Trophoblast cell (in vitro differentiated cells and primary cell): ENCODE measurements around the gene GHR.

Experiments used
- DNase-seq, 2 donors: peaks; one replicate each; pipeline ENCODE4 v3.0.0-alpha.2; 2016
- H2AFZ ChIP-seq: 2 replicates; pipeline ENCODE4 v1.6.1; 2013; ENCODE audit warnings: low read length, moderate library complexity, mild to moderate bottlenecking; ENCODE audit not compliant: insufficient read depth, poor library complexity
- H2AK5ac ChIP-seq: 2 replicates; pipeline ENCODE4 v1.6.1; 2013; ENCODE audit warnings: mild to moderate bottlenecking, low read length
- H2BK120ac ChIP-seq: 2 replicates; pipeline ENCODE4 v1.6.1; 2013; ENCODE audit warnings: low read length, mild to moderate bottlenecking, moderate library complexity; ENCODE audit not compliant: insufficient read depth, poor library complexity
- H2BK12ac ChIP-seq: 2 replicates; pipeline ENCODE4 v1.6.1; 2013; ENCODE audit warnings: mild to moderate bottlenecking, low read length, moderate library complexity
- H2BK5ac ChIP-seq: 2 replicates; pipeline ENCODE4 v1.6.1; 2013; ENCODE audit warnings: low read length, low read depth, moderate library complexity, mild to moderate bottlenecking; ENCODE audit not compliant: poor library complexity
- H3K14ac ChIP-seq: 2 replicates; pipeline ENCODE4 v1.6.1; 2013; ENCODE audit warnings: mild to moderate bottlenecking, low read length
- H3K18ac ChIP-seq: 2 replicates; pipeline ENCODE4 v1.6.1; 2013; ENCODE audit warnings: mild to moderate bottlenecking, low read length
- H3K23ac ChIP-seq: 2 replicates; pipeline ENCODE4 v1.6.1; 2013; ENCODE audit warnings: low read length
- H3K27ac ChIP-seq: 2 replicates; pipeline ENCODE4 v1.5.1; 2013; ENCODE audit warnings: low read depth, mild to moderate bottlenecking, inconsistent platforms, low read length, moderate library complexity
- H3K27me3 ChIP-seq: 2 replicates; pipeline ENCODE4 v1.6.1; 2013; ENCODE audit warnings: inconsistent platforms, mild to moderate bottlenecking, low read length, moderate library complexity; ENCODE audit not compliant: insufficient read depth
- H3K36me3 ChIP-seq, 2 experiments: 1 replicate in 1 of 2; 2 replicates in 1 of 2; pipeline ENCODE4 v1.6.1; 2013; ENCODE audit warnings: low read length in 2 of 2, mild to moderate bottlenecking in 2 of 2, moderate library complexity in 1 of 2; ENCODE audit not compliant: insufficient read depth in 2 of 2, control insufficient read depth in 1 of 2
- H3K4ac ChIP-seq: 2 replicates; pipeline ENCODE4 v1.6.1; 2013; ENCODE audit warnings: low read depth, mild to moderate bottlenecking, low read length, moderate library complexity
- H3K4me1 ChIP-seq, 2 experiments: 1 replicate in 1 of 2; 2 replicates in 1 of 2; pipeline ENCODE4 v1.6.1; 2013; ENCODE audit warnings: low read length in 2 of 2, mild to moderate bottlenecking in 2 of 2, moderate library complexity in 1 of 2; ENCODE audit not compliant: insufficient read depth in 2 of 2, control insufficient read depth in 1 of 2
- H3K4me2 ChIP-seq: 2 replicates; pipeline ENCODE4 v1.6.1; 2013; ENCODE audit warnings: inconsistent platforms, mild to moderate bottlenecking, low read length, moderate library complexity
- H3K4me3 ChIP-seq: 2 replicates; pipeline ENCODE4 v1.5.1; 2013; ENCODE audit warnings: mild to moderate bottlenecking, low read depth, low read length, inconsistent platforms
- H3K79me1 ChIP-seq: one replicate; pipeline ENCODE4 v1.6.1; 2013; ENCODE audit warnings: low read length
- H3K79me2 ChIP-seq: 2 replicates; pipeline ENCODE4 v1.6.1; 2013; ENCODE audit warnings: low read length, mild to moderate bottlenecking; ENCODE audit not compliant: control insufficient read depth, insufficient read depth, poor library complexity
- H3K9ac ChIP-seq: 2 replicates; pipeline ENCODE4 v1.6.1; 2013; ENCODE audit warnings: mild to moderate bottlenecking, low read length
- H3K9me3 ChIP-seq: 2 replicates; pipeline ENCODE4 v1.6.1; 2013; ENCODE audit warnings: low read depth, mild to moderate bottlenecking, control low read depth, inconsistent platforms, low read length; ENCODE audit not compliant: insufficient read depth
- H4K12ac ChIP-seq: 2 replicates; pipeline ENCODE4 v1.6.1; 2013; ENCODE audit warnings: low read depth, mild to moderate bottlenecking, low read length, moderate library complexity
- H4K8ac ChIP-seq: 2 replicates; pipeline ENCODE4 v1.6.1; 2013; ENCODE audit warnings: low read depth, mild to moderate bottlenecking, low read length, moderate library complexity
- H4K91ac ChIP-seq: one replicate; pipeline ENCODE4 v1.6.1; 2013; ENCODE audit warnings: low read depth, mild to moderate bottlenecking, low read length, moderate library complexity
- WGBS: extraction: QIAGEN DNeasy Blood & Tissue Kit; methylation state at CpG from one replicate; pipeline ENCODE4 v1.1.7; 2013; ENCODE audit warnings: missing lambda C conversion rate; ENCODE audit not compliant: insufficient read length, insufficient coverage; ENCODE audit errors: extremely low coverage; 5-methylcytosine and 5-hydroxymethylcytosine counted together

The GHR gene

DNA sequence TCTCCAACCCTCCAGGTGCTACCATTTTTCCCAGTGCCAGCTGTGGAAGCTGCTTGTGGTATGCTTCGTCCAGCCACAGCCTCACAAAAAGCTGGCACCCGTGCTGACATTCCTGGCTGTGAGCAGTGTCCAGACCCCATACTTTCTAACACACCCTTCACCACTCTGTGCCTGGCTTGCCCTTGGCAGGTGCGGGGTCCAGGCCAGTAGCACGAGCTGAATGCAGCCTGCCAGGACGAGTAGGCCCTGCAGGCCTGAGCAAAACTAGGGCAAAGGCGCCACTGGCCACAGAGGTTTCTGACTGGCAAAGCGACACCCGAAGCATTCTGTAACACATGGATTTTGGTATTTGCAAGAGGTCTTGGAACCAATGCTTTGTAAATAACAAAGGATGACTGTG, 26.0 kb upstream of the GHR start:
- Histone ChIP-seq H3K79me1 (no peaks in the 10 kb centered on the region), H3K18ac (no peak overlapping the region), H3K14ac (no peak overlapping the region), H3K4me3 (peak overlapping the region; percentile 57), H3K27ac (no peak overlapping the region), H3K27me3 (no peaks in the 10 kb centered on the region), H3K23ac (no peak overlapping the region), H3K36me3 (no peaks in the 10 kb centered on the region), H3K4me1 (no peaks in the 10 kb centered on the region), H2BK5ac (no peak overlapping the region), H2BK120ac (no peak overlapping the region), H4K12ac (no peak overlapping the region), H3K9me3 (peaks cover 11% of the 10 kb centered on the region), H4K91ac (no peak overlapping the region), H2AFZ (no peak overlapping the region), H3K79me2 (no peaks in the 10 kb centered on the region), H2AK5ac (no peak overlapping the region), H3K9ac (peak overlapping the region; percentile 52), H2BK12ac (no peak overlapping the region), H3K4me2 (no peak overlapping the region), H3K4ac (no peak overlapping the region), H4K8ac (no peak overlapping the region)
- DNase-seq: no peak
- no CpG with 5 or more reads among the region's 8 CpGs for WGBS

DNA sequence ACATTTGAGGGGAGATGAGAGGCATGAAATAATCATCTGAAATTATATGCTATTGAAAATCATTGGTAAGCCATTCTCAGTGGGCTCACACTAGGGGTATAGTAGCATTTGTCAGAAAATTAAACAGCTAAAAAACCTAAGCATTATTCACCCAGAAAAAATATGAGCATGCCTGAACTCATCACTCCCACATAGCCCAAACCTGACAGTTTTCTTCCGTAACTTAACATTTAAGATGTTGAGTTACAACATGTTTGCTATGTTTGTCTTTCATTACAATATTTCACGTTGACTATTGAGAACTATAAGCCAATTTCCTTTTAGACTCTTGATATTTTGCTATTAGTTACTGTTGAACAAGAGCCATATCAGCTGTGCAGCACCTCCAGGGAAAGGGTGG, 23.5 kb upstream of the GHR start:
- H3K23ac ChIP-seq: no peak overlapping the region
- H2AK5ac ChIP-seq: no peak overlapping the region
- no peak overlapping the region for H3K9ac ChIP-seq
- no peak overlapping the region for H2BK5ac ChIP-seq
- H2BK12ac ChIP-seq: no peak overlapping the region
- H4K91ac ChIP-seq: no peak overlapping the region
- H3K4me1 ChIP-seq: no peaks in the 10 kb centered on the region
- H3K9me3 ChIP-seq: peaks cover 8% of the 10 kb centered on the region
- no peak overlapping the region for H2BK120ac ChIP-seq
- no peaks in the 10 kb centered on the region for H3K79me2 ChIP-seq
- no peak overlapping the region for H3K14ac ChIP-seq
- no peak overlapping the region for H2AFZ ChIP-seq
- no CpG with 5 or more reads among the region's 2 CpGs for WGBS
- no peak overlapping the region for H4K12ac ChIP-seq
- no peak overlapping the region for H3K4ac ChIP-seq
- no peak overlapping the region for H3K27ac ChIP-seq
- no peaks in the 10 kb centered on the region for H3K27me3 ChIP-seq
- no peak overlapping the region for H4K8ac ChIP-seq
- H3K4me2 ChIP-seq: no peak overlapping the region
- no peak for DNase-seq
- no peaks in the 10 kb centered on the region for H3K79me1 ChIP-seq
- H3K36me3 ChIP-seq: no peaks in the 10 kb centered on the region
- H3K18ac ChIP-seq: no peak overlapping the region
- H3K4me3 ChIP-seq: no peak overlapping the region

DNA sequence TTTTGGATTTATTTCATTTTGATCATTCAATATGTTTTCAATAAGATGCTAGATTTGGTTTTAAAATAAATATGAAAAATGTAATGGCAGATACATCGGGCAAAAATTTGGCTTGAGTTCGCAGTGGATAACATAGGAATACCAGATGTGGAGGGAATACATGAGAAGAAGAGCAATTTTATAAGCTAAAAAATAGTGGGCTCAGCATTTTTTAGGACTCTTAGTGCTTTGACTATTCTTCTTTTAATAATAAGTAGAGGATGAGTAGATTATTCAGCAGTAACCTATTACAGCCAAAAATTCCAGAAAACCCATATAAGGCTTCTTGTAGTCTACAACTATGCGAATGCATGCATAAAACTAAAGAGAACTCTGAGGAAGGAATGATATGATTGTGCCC, 22.8 kb upstream of the GHR start:
- H4K91ac ChIP-seq: no peak overlapping the region
- no peak overlapping the region for H3K4ac ChIP-seq
- H3K36me3 ChIP-seq: no peaks in the 10 kb centered on the region
- no peak for DNase-seq
- no peak overlapping the region for H4K12ac ChIP-seq
- H3K4me1 ChIP-seq: no peaks in the 10 kb centered on the region
- no peak overlapping the region for H2BK12ac ChIP-seq
- no peaks in the 10 kb centered on the region for H3K27me3 ChIP-seq
- no peak overlapping the region for H2BK5ac ChIP-seq
- H3K14ac ChIP-seq: no peak overlapping the region
- H3K27ac ChIP-seq: no peak overlapping the region
- H3K9me3 ChIP-seq: peaks cover 8% of the 10 kb centered on the region
- no peak overlapping the region for H3K18ac ChIP-seq
- no peak overlapping the region for H3K23ac ChIP-seq
- no CpG with 5 or more reads among the region's 3 CpGs for WGBS
- no peaks in the 10 kb centered on the region for H3K79me1 ChIP-seq
- H2BK120ac ChIP-seq: no peak overlapping the region
- H3K9ac ChIP-seq: no peak overlapping the region
- H2AK5ac ChIP-seq: no peak overlapping the region
- no peak overlapping the region for H3K4me2 ChIP-seq
- no peak overlapping the region for H4K8ac ChIP-seq
- H2AFZ ChIP-seq: no peak overlapping the region
- H3K4me3 ChIP-seq: no peak overlapping the region
- H3K79me2 ChIP-seq: no peaks in the 10 kb centered on the region

DNA sequence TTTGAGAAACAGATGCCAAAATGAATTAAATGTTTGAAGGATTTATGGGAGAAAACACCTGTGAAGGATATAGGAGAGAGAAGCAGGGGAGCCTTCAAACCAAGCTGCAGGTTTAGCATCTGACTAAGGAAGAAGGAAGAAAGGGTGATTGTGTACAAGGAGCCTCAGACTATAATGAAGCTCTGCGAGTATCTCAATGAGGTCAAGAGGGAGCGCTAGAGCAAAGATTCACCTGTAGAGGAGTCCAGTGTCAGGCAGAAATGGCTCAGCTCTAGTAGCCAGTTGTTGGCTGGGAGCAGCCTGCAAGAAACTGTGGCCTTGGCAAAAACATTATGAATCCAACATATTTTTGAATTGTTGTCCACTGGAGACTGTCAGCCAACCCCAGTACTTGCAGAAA, 20.0 kb upstream of the GHR start:
- H4K8ac ChIP-seq: no peak overlapping the region
- no peak overlapping the region for H2AFZ ChIP-seq
- H3K36me3 ChIP-seq: no peaks in the 10 kb centered on the region
- no peaks in the 10 kb centered on the region for H3K79me2 ChIP-seq
- no peak overlapping the region for H3K14ac ChIP-seq
- H3K23ac ChIP-seq: no peak overlapping the region
- no peaks in the 10 kb centered on the region for H3K4me1 ChIP-seq
- no peak overlapping the region for H3K4me3 ChIP-seq
- WGBS: no CpG with 5 or more reads among the region's 2 CpGs
- H4K12ac ChIP-seq: no peak overlapping the region
- DNase-seq: no peak
- H3K9ac ChIP-seq: no peak overlapping the region
- no peaks in the 10 kb centered on the region for H3K79me1 ChIP-seq
- H3K18ac ChIP-seq: no peak overlapping the region
- H2BK120ac ChIP-seq: no peak overlapping the region
- no peak overlapping the region for H2AK5ac ChIP-seq
- H2BK5ac ChIP-seq: no peak overlapping the region
- no peak overlapping the region for H3K4me2 ChIP-seq
- H3K27me3 ChIP-seq: no peaks in the 10 kb centered on the region
- H2BK12ac ChIP-seq: no peak overlapping the region
- no peaks in the 10 kb centered on the region for H3K9me3 ChIP-seq
- no peak overlapping the region for H3K27ac ChIP-seq
- H4K91ac ChIP-seq: no peak overlapping the region
- H3K4ac ChIP-seq: no peak overlapping the region
